NT2/D1 (cell line): Measurements from ENCODE around the gene TMEM86B.

Source experiments
- DNase-seq: peaks from one replicate; pipeline ENCODE4 v3.0.0-alpha.2; 2011; ENCODE audit warnings: low read depth, low spot score
- H3K27me3 ChIP-seq: 2 replicates; pipeline ENCODE4 v1.6.0; 2011; ENCODE audit warnings: mild to moderate bottlenecking; ENCODE audit not compliant: insufficient read length, insufficient read depth
- H3K36me3 ChIP-seq: 2 replicates; pipeline ENCODE4 v1.6.1; 2011; ENCODE audit warnings: mild to moderate bottlenecking, low read length, mixed read lengths; ENCODE audit not compliant: insufficient read depth, insufficient read length
- H3K4me1 ChIP-seq: 2 replicates; pipeline ENCODE4 v1.5.1; 2011; ENCODE audit not compliant: insufficient read depth, insufficient read length
- H3K4me3 ChIP-seq: 2 replicates; pipeline ENCODE4 v1.5.1; 2011; ENCODE audit warnings: low read depth; ENCODE audit not compliant: insufficient read length
- H3K9ac ChIP-seq: 2 replicates; pipeline ENCODE4 v1.6.0; 2011; ENCODE audit warnings: low read depth; ENCODE audit not compliant: insufficient read length
- H3K9me3 ChIP-seq: 2 replicates; pipeline ENCODE4 v1.5.1; 2011; ENCODE audit warnings: mild to moderate bottlenecking, low read length; ENCODE audit not compliant: insufficient read depth
- SUZ12 ChIP-seq: IDR thresholded peaks from 2 replicates; pipeline ENCODE4 v1.6.1; 2011; ENCODE audit not compliant: insufficient read length, insufficient read depth; ENCODE audit errors: extremely low read depth
- YY1 ChIP-seq: IDR thresholded peaks from 2 replicates; pipeline ENCODE4 v1.6.1; 2011; ENCODE audit not compliant: insufficient read length, insufficient read depth
- ZNF274 ChIP-seq: IDR thresholded peaks from 2 replicates; pipeline ENCODE4 v1.6.1; 2011; ENCODE audit warnings: mild to moderate bottlenecking, low read depth, low read length

Gene TMEM86B

GRCh38 chr19:55228403-55229031 is at the start of gene TMEM86B:
Gene TMEM86B, minus strand, starts transcription at chr19:55228763. Its CDS starts 22 bp downstream, at chr19:55228741.
- no peaks in the 10 kb centered on the region for H3K9me3 ChIP-seq
- H3K9ac ChIP-seq = no peak within 1 kb of the TSS
- H3K27me3 ChIP-seq = no peaks in the 10 kb centered on the region
- H3K36me3 ChIP-seq = peaks cover 72% of the 10 kb centered on the region
- no peak for DNase-seq
- no peak within 1 kb of the TSS for H3K4me3 ChIP-seq
- no peaks in the 10 kb centered on the region for H3K4me1 ChIP-seq
- TF ChIP-seq SUZ12 (no peak), YY1 (no peak), ZNF274 (no peak)

- Histone ChIP-seq H3K4me3 (no peak overlapping the region), H3K9ac (no peak overlapping the region), H3K9me3 (no peaks in the 10 kb centered on the region), H3K27me3 (no peaks in the 10 kb centered on the region), H3K36me3 (peaks cover 39% of the 10 kb centered on the region), H3K4me1 (no peaks in the 10 kb centered on the region)
- no peak for DNase-seq
- no peak for TF ChIP-seq YY1
- TF ChIP-seq SUZ12 = no peak
- no peak for TF ChIP-seq ZNF274
These were observed 48.9 kb upstream of the TMEM86B start for GRCh38 chr19:55277494-55277893.

GRCh38 chr19:55276720-55277430 is 48.3 kb upstream of the TMEM86B start:
- no peaks in the 10 kb centered on the region for H3K27me3 ChIP-seq
- H3K9ac ChIP-seq = no peak overlapping the region
- no peak for DNase-seq
- H3K4me1 ChIP-seq = no peaks in the 10 kb centered on the region
- TF ChIP-seq SUZ12 = no peak
- TF ChIP-seq YY1 = no peak
- TF ChIP-seq ZNF274 = no peak
- no peaks in the 10 kb centered on the region for H3K9me3 ChIP-seq
- no peak overlapping the region for H3K4me3 ChIP-seq
- peaks cover 44% of the 10 kb centered on the region for H3K36me3 ChIP-seq

- Histone ChIP-seq H3K27me3 (no peaks in the 10 kb centered on the region), H3K36me3 (peaks cover 48% of the 10 kb centered on the region), H3K4me1 (no peaks in the 10 kb centered on the region), H3K9me3 (no peaks in the 10 kb centered on the region), H3K4me3 (no peak overlapping the region), H3K9ac (no peak overlapping the region)
- no peak for DNase-seq
- TF ChIP-seq ZNF274 (no peak), YY1 (no peak), SUZ12 (no peak)
These were observed 47.5 kb upstream of the TMEM86B start for GRCh38 chr19:55275851-55276719.

GRCh38 chr19:55273978-55274707 is 45.6 kb upstream of the TMEM86B start:
- no peak for TF ChIP-seq SUZ12
- TF ChIP-seq YY1 = no peak
- TF ChIP-seq ZNF274 = no peak
- Histone ChIP-seq H3K9ac (no peak overlapping the region), H3K4me1 (peaks cover 4% of the 10 kb centered on the region), H3K36me3 (peaks cover 59% of the 10 kb centered on the region), H3K27me3 (no peaks in the 10 kb centered on the region), H3K4me3 (no peak overlapping the region), H3K9me3 (no peaks in the 10 kb centered on the region)
- DNase-seq = no peak

- TF ChIP-seq YY1 (no peak), ZNF274 (no peak), SUZ12 (no peak)
- Histone ChIP-seq H3K4me1 (peaks cover 4% of the 10 kb centered on the region), H3K9ac (no peak overlapping the region), H3K4me3 (no peak overlapping the region), H3K9me3 (no peaks in the 10 kb centered on the region; the same call in 1 of the 2 replicates), H3K36me3 (peaks cover 47% of the 10 kb centered on the region), H3K27me3 (no peaks in the 10 kb centered on the region)
- no peak for DNase-seq
These were observed 43.6 kb upstream of the TMEM86B start for GRCh38 chr19:55272142-55272541.
